CD8-positive, alpha-beta memory T cell (primary cell): ENCODE measurements around the gene ENTREP3. TPM values are rescaled to one million over a fixed set of nuclear protein-coding genes. Genes with fewer than 3 reads are reported as not detected.

ENCODE experiments used
- CTCF ChIA-PET: fragments of 350-600 bp; sonication (Branson Sonifier 250); formaldehyde crosslinking; loops from one replicate; lab custom pipeline; 2021; ENCODE audit warnings: antibody characterized with exemption; lab: Charles Lee
- POLR2A ChIA-PET: fragments of 350-600 bp; sonication (Branson Sonifier 250); formaldehyde crosslinking; loops from one replicate; lab custom pipeline; 2021; ENCODE audit warnings: antibody characterized with exemption; lab: Charles Lee
- DNase-seq, 5 donors: peaks; one replicate each; pipeline versions ENCODE4 v3.0.0 to v3.0.0-alpha.2; 2020 to 2022; ENCODE audit warnings: mixed read lengths in 1 of 5
- H3K27ac ChIP-seq: one replicate; pipeline ENCODE4 v1.7.0; 2013; ENCODE audit warnings: low read depth, mild to moderate bottlenecking, low read length, moderate library complexity
- H3K27me3 ChIP-seq: 2 replicates; pipeline ENCODE4 v1.7.0; 2013; ENCODE audit warnings: low read length, mild to moderate bottlenecking; ENCODE audit not compliant: insufficient read depth, poor library complexity, severe bottlenecking
- H3K36me3 ChIP-seq: 2 replicates; pipeline ENCODE4 v1.7.0; 2013; ENCODE audit warnings: mild to moderate bottlenecking, low read length, moderate library complexity; ENCODE audit not compliant: insufficient read depth
- H3K4me1 ChIP-seq: 2 replicates; pipeline ENCODE4 v1.7.0; 2013; ENCODE audit warnings: mild to moderate bottlenecking, low read length, moderate library complexity; ENCODE audit not compliant: insufficient read depth
- H3K4me3 ChIP-seq: 2 replicates; pipeline ENCODE4 v1.7.0; 2013; ENCODE audit warnings: mild to moderate bottlenecking, low read length
- H3K9me3 ChIP-seq: 2 replicates; pipeline ENCODE4 v1.7.0; 2013; ENCODE audit warnings: mild to moderate bottlenecking, low read length
- H3K27ac Mint-ChIP-seq, 8 donors: one replicate each; pipeline ENCODE4 v1.8.0; 2020 to 2021; ENCODE audit warnings: mixed read lengths in 8 of 8, mild to moderate bottlenecking in 6 of 8, inconsistent platforms in 3 of 8, moderate library complexity in 3 of 8
- H3K27me3 Mint-ChIP-seq, 2 donors: one replicate each; pipeline ENCODE4 v1.8.0; 2020 to 2021; ENCODE audit warnings: mixed read lengths in 2 of 2, mild to moderate bottlenecking in 1 of 2, moderate library complexity in 1 of 2
- H3K36me3 Mint-ChIP-seq, 3 donors: one replicate each; pipeline ENCODE4 v1.8.0; 2020 to 2021; ENCODE audit warnings: mixed read lengths in 3 of 3, inconsistent platforms in 1 of 3, mild to moderate bottlenecking in 1 of 3
- H3K4me1 Mint-ChIP-seq, 3 donors: one replicate each; pipeline ENCODE4 v1.8.0; 2020 to 2021; ENCODE audit warnings: mixed read lengths in 3 of 3, inconsistent platforms in 1 of 3, mild to moderate bottlenecking in 1 of 3
- H3K4me3 Mint-ChIP-seq, 7 donors: one replicate each; pipeline ENCODE4 v1.8.0; 2020 to 2021; ENCODE audit warnings: mixed read lengths in 7 of 7, mild to moderate bottlenecking in 6 of 7, moderate library complexity in 4 of 7, inconsistent platforms in 2 of 7
- H3K9me3 Mint-ChIP-seq, 5 donors: one replicate each; pipeline ENCODE4 v1.8.0; 2020 to 2022; ENCODE audit warnings: mixed read lengths in 5 of 5, mild to moderate bottlenecking in 3 of 5, moderate library complexity in 2 of 5, inconsistent platforms in 1 of 5
- polyA plus RNA-seq: library from polyadenylated mRNA; unstranded; fragments of 300-500 nt; fragmentation: Illumina TruSeq; gene quantifications from one replicate; pipeline ENCODE4 v1.2.3, GENCODE V29; 2021
- total RNA-seq, 2 experiments: library from RNA; stranded (reverse); gene quantifications; one replicate each; pipeline ENCODE4 v1.2.3, GENCODE V29; 2021

ENTREP3 gene
- total and polyA plus RNA-seq, 3 experiments from 2014 or later: 1.7 to 41.5 (median 39.1) TPM

DNA sequence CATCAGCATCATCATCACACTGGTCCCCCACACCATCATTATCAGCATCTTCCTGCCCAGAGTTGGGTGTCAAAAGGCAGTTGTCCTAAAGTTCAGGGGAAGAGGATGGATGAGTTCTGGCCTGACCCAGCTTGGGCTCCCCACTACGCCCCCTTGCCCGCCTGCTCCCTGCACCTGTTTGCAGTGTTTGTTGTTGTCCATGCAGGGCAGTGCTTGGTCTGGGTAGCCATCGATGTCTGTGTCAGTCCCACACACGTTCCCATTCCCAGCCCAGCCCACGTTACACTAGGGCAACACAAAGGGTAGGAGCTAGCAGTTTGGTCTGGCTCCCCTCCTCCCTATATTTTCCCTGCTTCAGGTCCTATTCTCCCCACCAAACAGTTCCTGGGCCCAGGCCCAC, 54.4 kb downstream of the ENTREP3 start:
- H3K27me3 Mint-ChIP-seq: no peaks in the 10 kb centered on the region
- no peak overlapping the region for H3K4me3 Mint-ChIP-seq
- Histone ChIP-seq H3K4me1 (no peaks in the 10 kb centered on the region), H3K27ac (no peak overlapping the region), H3K27me3 (no peaks in the 10 kb centered on the region), H3K36me3 (no peaks in the 10 kb centered on the region), H3K9me3 (no peaks in the 10 kb centered on the region), H3K4me3 (no peak overlapping the region)
- H3K36me3 Mint-ChIP-seq: peaks cover 0 to 3% (median 2%) of the 10 kb centered on the region in 3 donors
- peak overlapping the region in 1 of 8 donors; percentile 80 for H3K27ac Mint-ChIP-seq
- peak in 1 of 5 donors; percentile 35 for DNase-seq
- ChIA-PET CTCF (interaction anchor here (1.0 to 2.3 kb wide), 2 partner anchors 26 to 50 kb away, joined by 3 to 8 read pairs; no protein-coding TSS in a partner anchor), POLR2A (no interaction called here)
- no peaks in the 10 kb centered on the region for H3K9me3 Mint-ChIP-seq
- no peaks in the 10 kb centered on the region for H3K4me1 Mint-ChIP-seq

DNA sequence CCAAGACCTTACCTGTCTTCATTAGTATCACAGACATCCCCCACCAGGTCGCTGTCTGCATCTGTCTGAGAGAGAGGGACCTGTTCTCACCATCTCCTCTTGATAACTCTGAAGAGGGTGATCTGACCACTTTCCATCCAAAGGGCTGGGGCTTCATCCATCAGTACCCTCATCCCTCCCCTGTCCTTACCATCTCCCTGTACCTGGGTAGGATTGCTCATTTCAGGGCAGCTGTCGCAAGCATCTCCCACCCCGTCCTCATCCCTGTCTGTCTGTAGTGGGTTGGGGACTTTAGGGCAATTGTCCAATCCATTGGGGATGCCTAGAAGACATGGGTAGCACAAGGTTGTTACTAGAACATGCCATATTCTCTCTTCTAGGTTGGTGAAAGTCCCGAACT, 55.5 kb downstream of the ENTREP3 start:
- Mint-ChIP-seq H3K4me1 (peaks cover under 1 to 9% (median 4%) of the 10 kb centered on the region in 3 donors), H3K27ac (peak overlapping the region in 1 of 8 donors; percentile 1), H3K4me3 (peak overlapping the region in 1 of 7 donors; percentile 13), H3K27me3 (no peaks in the 10 kb centered on the region), H3K9me3 (no peaks in the 10 kb centered on the region), H3K36me3 (peaks cover 0 to 3% (median 2%) of the 10 kb centered on the region in 3 donors)
- H3K27me3 ChIP-seq: no peaks in the 10 kb centered on the region
- H3K9me3 ChIP-seq: no peaks in the 10 kb centered on the region
- ChIA-PET POLR2A (interaction anchor here (0.7 kb wide), 1 partner anchor 25 kb away, joined by 5 read pairs; no protein-coding TSS in a partner anchor), CTCF (interaction anchor here (2.2 to 2.3 kb wide), 2 partner anchors 24 to 50 kb away, joined by 6 to 8 read pairs; no protein-coding TSS in a partner anchor)
- H3K4me3 ChIP-seq: no peak overlapping the region
- no peaks in the 10 kb centered on the region for H3K36me3 ChIP-seq
- no peaks in the 10 kb centered on the region for H3K4me1 ChIP-seq
- DNase-seq: peak in 1 of 5 donors; percentile 24
- no peak overlapping the region for H3K27ac ChIP-seq

DNA sequence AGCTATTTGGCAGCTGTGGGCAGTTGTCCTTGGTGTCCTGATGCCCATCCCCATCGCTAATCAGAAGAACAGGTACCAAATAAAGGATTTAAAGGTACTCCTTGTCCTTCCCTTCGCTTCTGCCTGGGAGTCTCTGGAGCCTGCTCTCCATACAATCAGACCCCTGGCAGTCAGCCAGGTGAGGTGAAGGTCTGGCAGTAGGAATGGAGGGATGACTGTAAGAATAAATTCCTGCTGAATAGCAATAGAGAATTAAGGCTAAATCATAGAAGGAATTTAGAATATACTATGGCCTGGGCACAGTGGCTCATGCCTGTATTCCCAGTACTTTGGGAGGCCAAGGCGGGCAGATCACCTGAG, 56.8 kb downstream of the ENTREP3 start:
- no peak overlapping the region for H3K27ac ChIP-seq
- no peaks in the 10 kb centered on the region for H3K36me3 ChIP-seq
- Mint-ChIP-seq H3K27me3 (no peaks in the 10 kb centered on the region), H3K36me3 (peaks cover 0 to 3% (median 1%) of the 10 kb centered on the region in 3 donors), H3K4me3 (peak overlapping the region in 1 of 7 donors; percentile 37), H3K9me3 (no peaks in the 10 kb centered on the region), H3K27ac (peak overlapping the region in 1 of 8 donors; percentile 58), H3K4me1 (peaks cover 13 to 22% (median 15%) of the 10 kb centered on the region in 3 donors)
- ChIA-PET POLR2A (interaction anchor here (0.7 kb wide), 1 partner anchor 557 kb away, joined by 4 read pairs; no protein-coding TSS in a partner anchor), CTCF (interaction anchor here (2.2 to 2.3 kb wide), 2 partner anchors 23 to 51 kb away, joined by 6 to 8 read pairs; no protein-coding TSS in a partner anchor)
- H3K4me3 ChIP-seq: no peak overlapping the region
- no peaks in the 10 kb centered on the region for H3K9me3 ChIP-seq
- no peaks in the 10 kb centered on the region for H3K27me3 ChIP-seq
- DNase-seq: peak in 1 of 5 donors; percentile 9
- H3K4me1 ChIP-seq: peaks cover 10% of the 10 kb centered on the region

DNA sequence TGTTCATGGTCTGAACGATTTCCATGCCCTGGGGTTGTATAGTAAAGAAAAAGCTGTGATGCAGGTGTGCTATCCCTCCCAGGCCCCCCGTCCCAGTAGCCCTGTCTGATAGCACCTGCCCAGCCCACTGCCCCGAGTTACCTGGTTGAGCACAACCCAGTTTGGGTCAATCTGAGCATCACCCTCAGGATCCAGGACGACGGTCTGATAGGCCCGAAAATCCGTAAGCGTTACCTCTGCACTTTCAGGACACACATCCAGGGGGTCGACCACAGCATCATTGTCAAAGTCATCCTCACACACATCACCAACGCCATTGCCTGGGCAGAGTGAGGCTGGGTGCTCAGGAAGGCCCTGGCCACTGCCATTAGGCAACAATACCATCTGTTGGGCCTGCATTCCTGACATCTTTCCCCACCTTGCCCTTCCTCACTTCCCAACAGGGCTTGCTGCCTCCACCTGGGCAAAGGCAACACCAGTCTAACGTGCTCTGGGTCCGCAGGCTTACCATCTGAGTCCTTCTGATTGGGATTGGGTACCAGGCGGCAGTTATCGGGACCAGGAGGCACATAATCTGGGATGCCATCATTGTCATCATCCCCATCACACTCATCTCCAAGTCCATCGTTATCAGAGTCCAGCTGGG, 57.3 kb downstream of the ENTREP3 start:
- Mint-ChIP-seq H3K27me3 (no peaks in the 10 kb centered on the region), H3K9me3 (no peaks in the 10 kb centered on the region), H3K27ac (peak overlapping the region in 4 of 8 donors; percentile 9 to 58 (median 50)), H3K36me3 (peaks cover 0 to 3% (median 1%) of the 10 kb centered on the region in 3 donors), H3K4me1 (peaks cover 17 to 27% (median 20%) of the 10 kb centered on the region in 3 donors), H3K4me3 (peak overlapping the region in 1 of 7 donors; percentile 37)
- Histone ChIP-seq H3K36me3 (no peaks in the 10 kb centered on the region), H3K9me3 (no peaks in the 10 kb centered on the region), H3K4me3 (no peak overlapping the region), H3K27me3 (no peaks in the 10 kb centered on the region), H3K27ac (no peak overlapping the region), H3K4me1 (peaks cover 15% of the 10 kb centered on the region)
- ChIA-PET POLR2A (no interaction called here), CTCF (interaction anchor here (1.3 to 2.2 kb wide), 2 partner anchors 10 to 52 kb away, joined by 5 to 6 read pairs; partner anchors contain the start of genes MTX1 and THBS3)
- DNase-seq: peak in 1 of 5 donors; percentile 36

Other genes with a start within 250 kb of the ENTREP3 start
- under 1 TPM; 0.09 to 0.16 TPM for gene DCST2, start 221.7 kb downstream of the ENTREP3 start, total RNA-seq
- gene DCST2, start 221.7 kb downstream of the ENTREP3 start, polyA plus RNA-seq: not detected
- gene DCST1, start 221.7 kb downstream of the ENTREP3 start, total RNA-seq: not detected
- gene DCST1, start 221.7 kb downstream of the ENTREP3 start, polyA plus RNA-seq: not detected
- 10 to 100 TPM; 34.5 to 36.9 TPM for gene ADAM15, start 204.2 kb downstream of the ENTREP3 start, total RNA-seq
- gene ADAM15, start 204.2 kb downstream of the ENTREP3 start, polyA plus RNA-seq: 15.3 TPM
- gene EFNA4, start 191.7 kb downstream of the ENTREP3 start, total RNA-seq: 1 to 10 TPM; 3.4 to 3.7 TPM
- 3.0 TPM for gene EFNA4, start 191.7 kb downstream of the ENTREP3 start, polyA plus RNA-seq
- gene EFNA3, start 176.6 kb downstream of the ENTREP3 start, total RNA-seq: 1 to 10 TPM in 1 of 2 experiments, under 1 TPM in 1; 0.94 to 1.4 TPM
- gene EFNA3, start 176.6 kb downstream of the ENTREP3 start, polyA plus RNA-seq: 1.0 TPM
- under 1 TPM; 0.16 to 0.31 TPM for gene EFNA1, start 127.6 kb downstream of the ENTREP3 start, total RNA-seq
- gene EFNA1, start 127.6 kb downstream of the ENTREP3 start, polyA plus RNA-seq: 1.3 TPM
- 10 to 100 TPM; 43.4 to 47.2 TPM for gene SLC50A1, start 119.6 kb downstream of the ENTREP3 start, total RNA-seq
- gene SLC50A1, start 119.6 kb downstream of the ENTREP3 start, polyA plus RNA-seq: 49.5 TPM
- gene DPM3, start 115.0 kb downstream of the ENTREP3 start, total RNA-seq: 10 to 100 TPM; 38.9 to 40.9 TPM
- 120 TPM for gene DPM3, start 115.0 kb downstream of the ENTREP3 start, polyA plus RNA-seq
- 100 to 1,000 TPM; 181 to 207 TPM for gene KRTCAP2, start 82.2 kb downstream of the ENTREP3 start, total RNA-seq
- gene KRTCAP2, start 82.2 kb downstream of the ENTREP3 start, polyA plus RNA-seq: 576 TPM
- gene TRIM46, start 81.6 kb downstream of the ENTREP3 start, total RNA-seq: 1 to 10 TPM; 6.4 to 7.3 TPM
- gene TRIM46, start 81.6 kb downstream of the ENTREP3 start, polyA plus RNA-seq: 0.99 TPM
- 1 to 10 TPM; 7.8 to 7.9 TPM for gene THBS3, start 47.6 kb downstream of the ENTREP3 start, total RNA-seq
- 2.9 TPM for gene THBS3, start 47.6 kb downstream of the ENTREP3 start, polyA plus RNA-seq
- gene MTX1, start 46.8 kb downstream of the ENTREP3 start, total RNA-seq: 10 to 100 TPM; 67.6 to 73.2 TPM
- gene MTX1, start 46.8 kb downstream of the ENTREP3 start, polyA plus RNA-seq: 43.7 TPM
- gene SCAMP3, start 6.9 kb upstream of the ENTREP3 start, total RNA-seq: 100 to 1,000 TPM; 152 to 158 TPM
- 179 TPM for gene SCAMP3, start 6.9 kb upstream of the ENTREP3 start, polyA plus RNA-seq
- gene CLK2, start 18.0 kb upstream of the ENTREP3 start, total RNA-seq: 10 to 100 TPM; 78.3 to 79.8 TPM
- 20.2 TPM for gene CLK2, start 18.0 kb upstream of the ENTREP3 start, polyA plus RNA-seq
- 1 to 10 TPM; 3.2 to 3.7 TPM for gene HCN3, start 22.0 kb upstream of the ENTREP3 start, total RNA-seq
- 0.18 TPM for gene HCN3, start 22.0 kb upstream of the ENTREP3 start, polyA plus RNA-seq
- not detected for gene PKLR, start 46.0 kb upstream of the ENTREP3 start, total RNA-seq
- not detected for gene PKLR, start 46.0 kb upstream of the ENTREP3 start, polyA plus RNA-seq
- 100 to 1,000 TPM; 194 to 199 TPM for gene FDPS, start 53.4 kb upstream of the ENTREP3 start, total RNA-seq
- 126 TPM for gene FDPS, start 53.4 kb upstream of the ENTREP3 start, polyA plus RNA-seq
- gene RUSC1, start 65.4 kb upstream of the ENTREP3 start, total RNA-seq: 10 to 100 TPM; 31.3 to 32.8 TPM
- 9.8 TPM for gene RUSC1, start 65.4 kb upstream of the ENTREP3 start, polyA plus RNA-seq